Measurements from ENCODE around the gene EDDM3A.

GRCh38 chr14:20751963-20752562 is 6.4 kb downstream of the EDDM3A start:
- TF ChIP-seq, protein P1, sequence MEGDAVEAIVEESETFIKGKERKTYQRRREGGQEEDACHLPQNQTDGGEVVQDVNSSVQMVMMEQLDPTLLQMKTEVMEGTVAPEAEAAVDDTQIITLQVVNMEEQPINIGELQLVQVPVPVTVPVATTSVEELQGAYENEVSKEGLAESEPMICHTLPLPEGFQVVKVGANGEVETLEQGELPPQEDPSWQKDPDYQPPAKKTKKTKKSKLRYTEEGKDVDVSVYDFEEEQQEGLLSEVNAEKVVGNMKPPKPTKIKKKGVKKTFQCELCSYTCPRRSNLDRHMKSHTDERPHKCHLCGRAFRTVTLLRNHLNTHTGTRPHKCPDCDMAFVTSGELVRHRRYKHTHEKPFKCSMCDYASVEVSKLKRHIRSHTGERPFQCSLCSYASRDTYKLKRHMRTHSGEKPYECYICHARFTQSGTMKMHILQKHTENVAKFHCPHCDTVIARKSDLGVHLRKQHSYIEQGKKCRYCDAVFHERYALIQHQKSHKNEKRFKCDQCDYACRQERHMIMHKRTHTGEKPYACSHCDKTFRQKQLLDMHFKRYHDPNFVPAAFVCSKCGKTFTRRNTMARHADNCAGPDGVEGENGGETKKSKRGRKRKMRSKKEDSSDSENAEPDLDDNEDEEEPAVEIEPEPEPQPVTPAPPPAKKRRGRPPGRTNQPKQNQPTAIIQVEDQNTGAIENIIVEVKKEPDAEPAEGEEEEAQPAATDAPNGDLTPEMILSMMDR (conservative IDR thresholded peaks at IDR 0.05; ENCODE audit: low read length), result no peak
- no peak for TF ChIP-seq EZH2phosphoT487 (IDR thresholded peaks at IDR 0.05; ENCODE audit: borderline replicate concordance, low read depth, low read length)

Data from OCI-LY7 (cell line).